Astrocyte of the hippocampus (primary cell): Measurements from ENCODE around the gene RNF169.

Experiments used
- DNase-seq: peaks from one replicate; pipeline ENCODE4 v3.0.0; 2011; ENCODE audit warnings: low read depth, low spot score

RNF169 gene

DNA sequence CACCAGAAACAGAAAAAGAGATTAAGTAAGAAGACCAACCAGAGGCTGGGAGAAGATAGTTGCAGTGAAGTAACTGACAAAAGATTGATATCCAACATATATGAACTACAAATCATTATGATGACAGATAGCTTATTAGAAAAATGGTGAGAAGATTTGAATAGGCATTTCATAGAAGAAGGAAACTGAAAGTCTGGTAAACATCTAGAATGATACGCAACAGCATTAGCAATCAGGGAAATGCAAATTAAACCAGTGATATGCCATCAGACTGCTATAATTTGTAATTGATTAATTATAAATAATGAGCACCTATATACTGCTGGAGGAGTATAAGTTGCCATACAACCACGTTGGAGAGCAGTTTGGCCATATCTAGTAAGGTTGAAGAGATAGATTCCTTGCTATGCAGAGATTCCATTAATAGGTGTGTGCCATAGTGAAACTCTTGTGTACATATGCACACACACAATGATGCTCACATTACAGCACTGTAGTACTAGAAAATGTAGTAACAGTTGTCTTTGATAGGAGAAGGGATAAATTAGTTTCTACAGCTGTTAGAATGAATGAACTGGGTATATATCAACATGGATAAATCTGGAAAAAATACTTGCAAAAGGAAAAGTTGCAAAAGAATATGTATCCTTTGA lies 20.5 kb downstream of the RNF169 start:
- DNase-seq: no peak

- DNase-seq: no peak
These were observed 21.8 kb downstream of the RNF169 start for GRCh38 chr11:74770456-74770855.

DNA sequence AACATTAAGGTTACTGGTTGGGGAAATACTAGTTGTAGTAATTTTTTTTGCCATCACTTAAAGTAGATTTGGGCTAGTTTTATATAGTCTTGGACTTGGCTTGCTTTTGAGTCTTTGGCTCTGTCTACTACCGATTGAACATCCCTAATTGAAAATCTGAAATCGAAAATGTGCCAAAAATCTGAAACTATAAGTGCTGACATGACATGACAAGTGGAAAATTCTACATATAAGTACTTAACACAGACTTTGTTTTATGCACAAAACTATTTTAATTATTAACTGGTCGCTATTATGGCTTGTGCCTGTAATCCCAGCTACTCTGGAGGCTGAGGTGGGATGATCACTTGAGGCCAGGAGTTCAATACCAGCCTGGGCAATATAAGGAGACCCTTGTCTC lies 22.5 kb downstream of the RNF169 start:
- DNase-seq: no peak

DNA sequence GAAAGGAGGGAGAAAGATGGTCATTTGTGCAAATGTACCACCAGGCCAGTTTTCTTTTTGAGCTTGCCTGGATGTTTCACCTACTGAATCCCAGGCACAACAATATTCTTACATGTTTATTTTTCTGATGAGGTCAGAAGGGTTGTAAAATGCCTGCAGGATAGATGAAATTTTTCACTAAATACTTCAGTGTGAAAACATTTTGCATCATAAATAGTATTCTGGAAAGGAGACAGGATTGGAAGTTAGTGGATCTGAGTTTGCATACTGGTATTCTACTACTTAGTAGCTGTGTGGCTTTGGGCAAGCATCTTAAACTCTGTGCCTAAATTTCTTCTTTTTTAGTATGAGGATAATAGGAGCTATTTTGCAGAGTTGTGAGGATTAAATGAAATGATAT lies 24.8 kb downstream of the RNF169 start:
- no peak for DNase-seq

- DNase-seq: no peak
These were observed 27.1 kb downstream of the RNF169 start for GRCh38 chr11:74775762-74776161.

GRCh38 chr11:74776546-74776945 lies 27.9 kb downstream of the RNF169 start:
- DNase-seq: no peak

DNA sequence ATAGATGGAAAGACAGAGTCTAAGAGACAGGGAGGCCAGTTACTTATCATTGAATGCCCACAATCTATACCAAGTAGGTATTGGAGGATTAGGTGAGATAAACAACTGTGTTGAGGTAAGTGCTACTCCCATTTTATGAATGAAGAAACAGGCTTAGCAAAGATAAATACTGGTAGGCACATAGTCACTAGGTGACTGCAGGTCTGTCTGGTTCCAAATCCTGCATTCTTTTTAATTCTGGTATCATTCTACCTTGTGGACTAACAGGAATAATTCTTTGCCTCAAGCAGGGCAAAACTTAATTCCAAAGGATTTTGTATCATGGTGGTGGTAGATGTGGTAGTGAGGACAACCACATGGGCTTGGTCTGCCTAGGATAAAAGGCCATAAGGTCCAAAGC lies 28.4 kb downstream of the RNF169 start:
- DNase-seq: no peak

DNA sequence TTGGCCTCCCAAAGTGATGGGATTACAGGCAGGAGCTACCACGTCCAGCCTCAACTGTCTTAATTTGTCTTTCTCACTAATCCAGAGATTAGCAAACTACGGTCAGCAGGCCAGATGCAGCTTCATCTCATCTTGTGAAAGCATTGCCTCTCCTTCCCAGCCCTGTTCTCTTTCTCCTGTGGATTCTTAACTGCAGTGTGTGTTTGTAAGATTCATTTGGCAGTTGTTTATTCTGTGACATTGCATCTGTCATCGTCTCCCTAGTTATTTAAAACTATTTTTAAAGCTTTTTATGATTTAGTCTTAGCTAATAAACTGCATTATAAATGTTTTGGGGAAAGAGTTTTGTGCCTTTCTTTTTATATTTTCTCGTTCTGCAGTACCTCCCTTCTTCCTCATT lies 29.2 kb downstream of the RNF169 start:
- DNase-seq: no peak

DNA sequence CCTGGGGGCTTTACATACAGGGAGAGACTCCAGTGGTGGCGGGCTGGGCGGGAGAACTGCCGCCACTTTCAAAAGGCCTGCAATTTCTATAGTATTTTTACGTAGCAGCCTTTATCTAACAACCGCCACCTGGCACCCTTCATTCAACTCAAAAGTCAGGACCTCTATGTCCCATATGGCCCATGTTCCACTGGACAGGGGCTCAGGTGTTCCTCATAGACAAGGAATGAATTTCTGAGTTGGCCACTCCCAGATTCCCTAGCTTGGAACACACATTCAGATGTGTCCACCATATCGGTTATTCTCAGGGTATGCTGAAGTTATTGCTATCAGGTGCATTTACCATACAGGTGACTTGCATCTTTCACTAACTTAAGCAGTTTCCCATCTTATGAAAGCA lies 29.9 kb downstream of the RNF169 start:
- no peak for DNase-seq

DNA sequence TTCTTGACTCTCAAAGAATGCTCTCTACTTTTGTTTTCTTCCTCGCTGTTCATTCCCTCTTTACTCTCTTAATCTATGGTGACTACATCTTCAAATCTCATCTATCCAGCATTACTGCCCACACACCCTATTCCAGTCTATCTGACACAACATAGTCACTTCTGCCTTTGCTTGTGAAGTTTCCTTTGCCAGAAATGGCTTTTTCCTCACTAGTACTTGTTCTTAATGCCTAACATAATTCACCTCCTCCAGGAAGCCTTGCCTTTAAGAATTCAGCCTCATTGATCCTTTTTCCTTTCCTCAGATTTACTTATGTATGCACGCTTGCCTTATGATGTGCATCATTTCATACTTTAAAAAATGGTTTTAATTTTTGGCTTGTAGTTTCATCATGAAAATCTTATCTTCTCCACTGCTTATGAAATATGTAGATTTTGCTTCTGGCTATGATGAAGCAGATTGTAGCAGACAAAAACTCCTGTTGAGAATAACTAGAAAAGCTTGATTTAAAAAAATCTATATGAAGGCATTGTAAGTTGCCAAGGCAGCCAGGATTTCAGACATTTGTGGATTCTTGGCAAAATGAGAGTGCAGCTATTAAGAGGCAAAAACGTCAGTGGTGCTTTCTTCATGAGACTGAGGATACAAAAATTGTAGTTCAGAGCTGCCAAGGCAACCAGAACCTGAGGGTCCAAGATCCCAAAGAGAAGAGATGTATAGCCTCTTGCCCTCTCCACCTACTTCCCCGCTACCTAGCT lies 31.8 kb downstream of the RNF169 start:
- DNase-seq: no peak

DNA sequence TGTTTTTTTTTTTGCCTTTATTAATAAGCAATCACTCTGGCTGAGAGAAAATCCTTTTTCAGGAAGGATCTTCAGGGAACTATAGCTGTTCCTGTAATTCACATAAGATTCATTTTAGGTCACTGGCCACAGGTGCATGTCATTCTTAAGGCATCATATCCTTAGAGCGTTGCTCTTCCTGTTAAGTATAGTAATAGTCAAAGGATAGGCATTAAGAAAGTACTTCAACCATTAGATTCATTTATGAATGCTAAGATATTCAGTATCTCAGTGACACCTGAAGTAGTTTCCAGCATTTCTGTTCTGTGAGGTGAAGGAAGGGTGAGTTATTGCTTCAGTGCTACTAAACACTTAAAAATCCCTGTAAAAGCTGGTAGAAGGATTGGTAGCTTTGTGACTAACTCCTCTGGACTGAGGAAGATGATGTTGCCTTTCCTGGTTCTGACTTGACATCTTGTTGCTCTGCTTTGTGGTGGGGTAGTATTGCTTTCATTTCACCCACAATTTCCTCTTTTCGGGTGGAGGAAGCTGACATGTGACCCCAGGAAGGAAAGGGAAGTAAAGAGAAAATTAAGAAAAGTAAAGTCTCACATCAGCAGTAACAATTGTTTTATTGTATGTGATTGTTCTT lies 34.7 kb downstream of the RNF169 start:
- DNase-seq: peak; percentile 43

DNA sequence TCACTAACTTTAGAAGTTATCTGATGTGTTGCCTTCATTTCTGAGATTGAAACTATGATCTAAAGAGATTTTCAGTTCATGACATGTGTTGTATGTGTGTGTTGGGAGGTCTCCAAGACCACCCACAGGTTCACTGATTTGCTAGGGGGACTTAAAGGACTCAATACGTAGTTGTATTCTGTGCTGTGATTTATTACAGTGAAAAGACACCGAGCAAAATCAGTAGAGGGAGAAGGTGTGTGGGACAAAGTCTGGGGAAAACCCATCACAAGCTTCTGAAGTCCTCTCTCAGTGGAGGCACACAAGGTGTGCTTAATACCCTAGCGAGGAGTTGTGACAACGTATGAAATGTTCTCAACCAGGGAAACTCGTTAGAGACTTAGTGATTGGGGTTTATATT lies 35.6 kb downstream of the RNF169 start:
- DNase-seq: no peak

GRCh38 chr11:74784726-74785125 lies 36.1 kb downstream of the RNF169 start:
- DNase-seq: no peak

GRCh38 chr11:74786574-74786973 lies 37.9 kb downstream of the RNF169 start:
- no peak for DNase-seq

DNA sequence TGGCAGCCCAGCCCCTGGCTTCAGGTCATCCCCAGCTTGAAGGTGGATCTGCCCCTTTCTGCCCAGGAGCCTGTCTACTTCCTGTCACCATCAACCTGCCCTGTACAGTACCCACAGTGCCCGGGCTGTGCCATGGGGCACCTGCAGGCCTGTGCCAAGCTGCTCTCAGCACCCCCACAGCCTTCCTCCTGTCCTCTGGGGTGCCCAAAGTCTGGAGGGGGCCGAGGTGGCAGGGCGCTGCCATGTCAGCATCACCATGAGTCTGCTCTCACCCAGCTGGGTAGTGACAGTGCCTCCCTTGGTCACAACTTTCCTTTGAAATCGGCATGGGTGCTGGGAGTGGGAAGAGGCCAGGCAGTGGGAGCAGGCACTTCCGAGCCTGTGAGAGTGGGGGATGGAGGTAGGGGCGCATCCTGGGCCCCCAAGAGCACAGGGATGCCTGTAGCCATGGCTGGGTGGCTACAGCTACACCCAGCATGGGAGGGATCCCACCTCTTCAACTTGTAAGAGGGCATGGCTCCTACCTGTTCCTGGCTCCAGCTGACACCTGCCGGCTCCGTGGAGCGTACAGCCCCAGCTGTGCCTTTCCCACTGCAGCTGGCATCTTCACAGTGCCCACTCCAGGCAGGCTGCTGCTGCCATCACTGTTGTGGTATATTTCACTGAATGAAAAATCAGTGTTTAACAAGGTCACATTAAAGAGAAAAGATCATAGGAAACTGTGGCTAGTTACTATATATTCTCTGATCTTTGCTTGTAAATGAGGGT lies 42.9 kb downstream of the RNF169 start:
- DNase-seq: no peak

DNA sequence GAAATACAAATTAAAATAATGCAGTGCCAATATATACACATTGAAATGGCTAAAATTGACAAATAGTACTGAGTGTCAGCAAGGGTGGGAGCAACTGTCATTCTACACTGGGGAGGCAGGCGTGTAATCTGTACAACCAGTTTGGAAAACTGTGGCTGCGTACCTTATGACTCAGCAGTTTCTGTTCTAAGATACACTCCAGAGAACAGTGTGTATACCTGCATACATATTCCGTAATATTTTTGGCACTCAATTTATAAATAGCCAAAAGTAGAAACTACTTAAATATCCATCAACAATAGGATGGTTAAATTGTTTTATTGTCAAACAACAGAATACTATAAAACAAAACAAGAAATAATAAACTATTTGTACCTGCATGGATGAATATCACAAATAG lies 57.6 kb downstream of the RNF169 start:
- no peak for DNase-seq

GRCh38 chr11:74809801-74810200 lies 61.2 kb downstream of the RNF169 start:
- no peak for DNase-seq

DNA sequence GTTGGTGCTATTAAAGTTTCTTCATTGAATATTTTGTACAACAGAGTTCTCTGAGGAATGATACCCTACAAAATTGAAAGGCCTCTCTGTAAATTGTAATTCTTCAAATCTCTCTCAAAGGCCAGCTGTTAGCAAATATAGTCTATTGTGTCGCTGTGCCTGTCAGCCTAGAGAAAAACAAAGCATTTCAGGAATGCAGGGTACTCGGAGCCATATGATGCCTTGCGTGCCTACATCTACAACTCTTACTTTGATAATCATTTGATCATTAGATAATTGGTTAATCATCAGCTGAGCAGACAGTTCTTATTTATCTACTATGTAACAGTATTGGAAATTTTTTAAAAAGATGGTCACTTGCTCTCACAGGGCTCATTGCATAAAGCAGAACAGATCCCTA lies 67.3 kb downstream of the RNF169 start:
- DNase-seq: no peak

GRCh38 chr11:74816664-74817063 lies 68.0 kb downstream of the RNF169 start:
- DNase-seq: no peak

- no peak for DNase-seq
These were observed 69.8 kb downstream of the RNF169 start for GRCh38 chr11:74818283-74818946.

DNA sequence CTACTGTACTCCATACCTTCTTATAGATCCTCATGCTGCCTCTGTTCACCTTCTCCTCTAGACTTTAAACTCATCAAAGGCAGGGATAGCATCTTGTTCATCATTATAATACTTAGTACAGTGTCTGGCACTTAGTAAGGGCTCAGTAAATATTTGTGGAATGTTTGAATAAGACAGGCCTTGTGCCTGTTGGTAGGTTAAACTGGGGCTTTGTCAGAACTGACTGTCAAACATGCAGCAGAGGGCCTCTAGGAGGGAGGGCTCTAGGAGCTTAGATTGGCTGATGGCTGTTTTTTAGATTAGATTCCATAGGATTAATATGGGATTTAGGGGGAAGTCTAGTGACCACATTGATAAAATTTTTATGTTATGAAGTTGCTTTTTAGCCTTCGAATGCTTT lies 70.8 kb downstream of the RNF169 start:
- DNase-seq: peak; percentile 50

GRCh38 chr11:74820763-74821162 lies 72.1 kb downstream of the RNF169 start:
- DNase-seq: peak; percentile 89
